GM19452 (cell line): ENCODE measurements around the gene FCN2.
"Not testable (repeated sequence)": the region's sequence is repeated elsewhere in the genome, so short reads cannot be mapped to it uniquely, and the experiment has no call there.

Experiments used
- ATAC-seq: cut with Tn5 transposase; IDR thresholded peaks from one replicate; pipeline ENCODE4 v1.9.1; 2021; ENCODE audit not compliant: unreplicated experiment

The FCN2 gene

DNA sequence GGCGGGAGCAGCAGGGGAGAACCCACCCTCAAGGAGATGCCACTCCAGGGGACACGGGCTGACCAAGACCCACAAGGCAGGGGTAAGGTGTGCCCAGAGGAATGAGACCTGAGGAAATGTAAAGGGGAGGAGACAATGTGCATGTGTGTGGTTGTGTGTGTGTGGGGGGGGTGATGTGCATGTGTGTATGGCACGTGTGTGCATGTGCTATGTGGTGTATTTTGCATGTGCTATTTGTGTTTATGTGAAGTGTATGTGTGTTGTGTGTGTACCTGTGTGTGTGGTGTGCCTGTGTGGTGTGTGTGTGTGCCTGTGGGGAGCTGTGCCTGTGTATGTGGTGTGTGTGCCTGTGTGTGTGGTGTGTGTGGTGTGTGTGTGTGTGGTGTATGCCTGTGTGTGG is 33.5 kb upstream of the FCN2 start:
- ATAC-seq: no peak

DNA sequence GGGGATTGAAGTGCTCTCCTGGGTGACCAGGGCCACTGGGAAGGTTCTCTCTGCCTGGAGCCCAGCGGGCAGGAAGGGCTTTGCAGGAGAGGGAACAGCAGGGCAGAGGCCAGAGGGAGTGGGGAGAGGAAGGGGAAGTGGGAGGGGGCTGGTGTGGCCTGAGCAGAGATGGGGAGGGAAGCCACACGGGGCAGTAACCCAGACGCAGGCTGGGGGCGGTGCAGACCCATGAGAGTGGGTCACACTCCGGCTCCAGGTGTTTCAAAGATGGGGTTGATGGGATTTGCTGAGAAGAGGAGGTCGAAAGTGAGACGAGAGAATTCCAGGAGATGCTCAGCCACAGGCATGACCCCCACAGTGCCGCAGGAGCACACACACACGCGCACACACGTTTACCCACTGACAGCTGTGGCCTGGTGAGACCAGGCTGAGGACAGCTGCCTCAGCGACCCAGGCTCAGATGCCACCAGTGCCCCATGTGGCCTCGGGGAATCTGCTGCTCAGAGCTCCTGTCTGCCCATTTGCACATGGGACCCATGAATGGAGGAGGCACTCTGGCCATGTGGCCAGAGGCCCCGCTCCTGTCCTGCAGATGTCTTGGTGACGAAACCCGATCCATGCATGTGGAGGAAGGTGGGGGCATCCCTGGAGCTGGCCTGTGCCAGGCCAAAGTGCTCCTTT is 32.7 kb upstream of the FCN2 start:
- no peak for ATAC-seq

DNA sequence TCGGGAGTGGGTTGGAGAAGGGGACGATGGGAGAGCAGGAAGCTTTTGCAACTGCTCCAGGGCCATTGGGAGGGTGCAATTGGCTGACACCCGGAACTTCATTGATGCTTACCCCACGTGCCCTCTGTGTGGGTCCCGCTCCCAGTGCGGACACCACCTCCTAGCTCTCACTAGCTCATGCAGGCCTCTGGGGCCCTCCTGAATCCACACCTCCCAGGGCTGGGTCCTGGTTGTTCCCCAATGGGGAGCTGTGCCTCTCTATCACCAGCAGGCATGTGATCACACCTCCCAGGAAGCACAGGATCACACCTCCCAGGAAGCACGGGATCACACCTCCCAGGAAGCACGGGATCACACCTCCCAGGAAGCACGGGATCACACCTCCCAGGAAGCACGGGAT is 32.1 kb upstream of the FCN2 start:
- no peak for ATAC-seq

- no peak for ATAC-seq
Measured at GRCh38 chr9:134850611-134851010, 30.0 kb upstream of the FCN2 start.

DNA sequence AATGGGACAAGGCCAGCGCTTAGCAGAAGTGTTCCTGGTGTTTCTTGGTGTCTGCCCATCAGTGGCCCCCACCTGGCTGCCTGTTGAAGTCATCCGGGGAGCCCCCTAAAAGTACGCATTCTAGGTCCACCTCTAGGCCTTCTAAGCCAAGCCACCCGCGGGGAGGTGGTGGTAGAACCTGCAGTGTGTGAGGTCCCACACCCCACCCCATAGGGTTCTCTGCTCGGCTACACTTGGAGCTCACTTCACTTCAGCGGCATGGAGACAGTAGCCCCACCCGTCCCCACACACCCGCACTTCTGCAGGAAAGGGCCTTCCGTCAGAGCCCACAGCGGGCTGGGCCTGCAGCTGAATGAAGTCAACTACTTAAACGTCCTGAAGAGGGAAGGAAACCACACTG is 29.6 kb upstream of the FCN2 start:
- no peak for ATAC-seq

DNA sequence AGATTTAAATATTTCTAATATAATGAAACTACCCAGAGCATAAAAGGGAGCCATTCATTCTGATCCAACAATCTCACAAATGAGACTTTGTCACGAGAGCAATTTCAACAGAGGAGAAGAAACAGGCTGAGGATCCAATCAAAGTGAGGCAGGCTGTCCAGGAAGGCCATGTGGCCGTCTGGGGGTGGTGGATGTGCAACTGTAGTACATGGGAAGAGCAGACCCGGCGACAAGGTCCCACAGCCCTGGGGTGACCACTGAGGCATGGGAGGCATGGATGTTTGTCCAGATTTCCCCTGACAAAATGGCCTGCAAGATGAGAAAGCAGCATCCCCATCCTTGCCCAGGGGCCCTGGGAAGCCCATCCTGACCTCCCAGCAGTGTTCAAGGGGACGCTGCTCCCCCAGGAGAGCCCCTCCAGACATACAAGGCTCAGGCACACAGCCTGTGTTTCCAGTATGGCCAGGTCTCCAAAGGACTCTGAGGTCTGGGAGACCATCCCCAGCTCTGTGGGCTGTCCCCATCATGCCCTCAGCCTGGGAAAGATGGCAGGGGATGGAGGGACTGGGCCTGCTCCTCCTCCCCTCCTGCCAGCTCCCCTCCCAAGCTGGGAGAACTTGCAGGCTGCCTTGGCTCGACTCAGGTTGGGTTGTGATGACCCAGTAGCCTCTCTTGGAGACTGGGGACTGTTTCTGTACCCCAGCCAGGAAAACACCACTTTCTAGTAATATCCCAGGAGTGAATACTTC is 27.5 kb upstream of the FCN2 start:
- ATAC-seq: no peak

- no peak for ATAC-seq
Measured at GRCh38 chr9:134853893-134854292, 26.7 kb upstream of the FCN2 start.

DNA sequence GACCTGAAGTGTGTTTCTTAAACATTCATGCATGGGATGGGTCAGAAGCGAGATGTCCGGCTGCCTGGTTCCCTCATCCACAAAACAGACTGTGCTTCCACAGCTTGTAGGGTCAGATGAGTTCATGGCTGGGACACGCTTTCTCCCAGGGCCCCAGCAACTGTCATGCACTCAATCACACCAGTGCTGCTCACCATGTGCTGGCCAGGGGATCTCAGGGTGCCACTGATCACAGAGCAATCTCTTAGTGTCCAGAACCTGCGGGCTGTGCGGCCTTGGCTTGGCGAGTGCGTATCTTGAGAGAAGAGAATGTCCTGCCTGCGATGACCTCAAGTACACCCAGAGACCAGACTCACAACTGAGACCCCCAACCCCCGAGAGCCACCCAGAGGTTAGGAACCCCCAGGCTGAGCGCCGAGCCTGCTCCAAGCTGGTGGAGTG is 26.0 kb upstream of the FCN2 start:
- no peak for ATAC-seq

- ATAC-seq: no peak
Measured at GRCh38 chr9:134855231-134855899, 25.2 kb upstream of the FCN2 start.

- ATAC-seq: no peak
Measured at GRCh38 chr9:134855900-134856377, 24.7 kb upstream of the FCN2 start.

DNA sequence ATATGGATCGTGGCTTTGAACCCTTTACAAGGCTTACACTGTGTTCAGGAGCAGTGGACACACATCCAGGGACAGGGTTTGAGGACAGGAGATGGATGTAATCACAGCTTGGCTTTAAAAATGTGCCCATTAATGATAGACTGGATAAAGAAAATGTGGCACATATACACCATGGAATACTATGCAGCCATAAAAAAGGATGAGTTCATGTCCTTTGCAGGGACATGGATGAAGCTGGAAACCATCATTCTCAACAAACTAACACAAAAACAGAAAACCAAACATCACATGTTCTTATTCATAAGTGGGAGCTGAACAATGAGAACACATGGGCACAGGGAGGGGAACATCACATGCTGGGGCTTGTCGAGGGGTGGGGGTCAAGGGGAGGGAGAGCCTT is 23.2 kb upstream of the FCN2 start:
- ATAC-seq: not testable (repeated sequence)

DNA sequence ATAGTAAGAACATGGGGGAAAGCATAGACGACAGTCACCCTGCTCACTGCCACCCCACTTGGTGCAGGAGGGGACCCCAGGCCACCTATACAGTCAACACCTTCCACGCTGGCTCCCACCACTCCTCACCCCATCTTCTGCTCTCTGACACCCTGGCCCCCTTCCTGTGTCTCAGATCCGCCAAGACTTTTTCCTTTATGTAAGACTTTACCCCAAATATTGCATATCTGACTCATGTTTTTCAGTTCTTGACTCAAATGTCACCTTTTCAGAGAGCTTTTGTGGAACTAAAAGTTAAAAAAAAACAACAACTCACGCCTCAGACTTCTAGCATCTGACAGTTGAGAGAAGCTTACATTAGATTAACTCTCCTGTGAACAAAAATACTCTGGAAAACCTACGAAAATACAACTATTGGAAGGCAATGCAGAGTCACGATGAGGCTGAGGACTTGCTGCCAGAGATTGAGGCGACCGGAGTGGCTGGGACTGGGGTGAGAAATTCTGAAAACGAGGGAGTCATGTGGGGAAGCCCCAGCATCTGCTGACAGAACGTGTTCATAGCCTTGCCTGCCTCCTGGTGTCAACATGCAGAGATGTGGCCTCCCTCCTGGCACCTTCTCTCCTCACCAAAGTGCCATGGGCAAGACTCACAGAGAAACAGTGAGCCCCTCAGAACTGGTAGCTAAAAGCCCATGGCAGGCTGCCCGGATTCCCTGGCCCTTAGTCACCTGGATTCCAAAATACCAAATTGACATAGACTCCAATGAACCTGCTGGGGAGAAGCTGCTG is 22.4 kb upstream of the FCN2 start:
- ATAC-seq: peak; percentile 81

- no peak for ATAC-seq
Measured at GRCh38 chr9:134860510-134860909, 20.1 kb upstream of the FCN2 start.

DNA sequence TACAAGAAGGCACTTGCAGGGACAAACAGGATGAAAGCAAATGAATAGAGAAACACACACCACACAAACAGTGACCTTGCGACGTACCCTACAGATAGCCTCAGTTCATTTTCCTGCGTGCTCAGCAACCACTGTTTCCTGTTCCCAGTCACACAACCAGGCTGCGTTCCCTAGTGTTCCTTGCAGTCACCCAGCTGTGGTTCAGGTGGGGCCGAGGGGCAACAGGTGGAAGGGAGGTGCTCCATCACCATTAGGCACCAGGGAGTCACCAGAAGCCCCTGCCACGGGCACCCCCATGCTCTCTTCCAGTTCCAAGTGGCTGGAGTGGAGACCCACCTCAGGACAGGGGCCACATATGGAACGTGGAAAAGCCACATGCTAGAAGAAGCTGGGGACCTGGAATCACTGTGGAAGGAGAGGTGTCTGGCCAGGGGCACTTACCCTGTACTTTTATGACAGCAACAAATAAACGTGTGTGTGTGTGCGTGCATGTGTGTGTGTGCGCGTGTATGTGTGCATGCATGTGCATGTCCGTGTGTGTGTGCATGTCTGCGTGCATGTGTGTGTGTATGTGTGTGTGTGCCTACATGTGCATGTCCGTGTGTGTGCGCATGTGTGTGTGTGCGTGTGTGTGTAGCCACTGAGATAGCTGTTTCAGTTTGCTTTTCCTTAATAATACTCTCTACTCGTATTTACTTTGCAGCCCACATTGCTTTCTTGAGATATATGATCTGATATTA is 18.8 kb upstream of the FCN2 start:
- ATAC-seq: no peak

DNA sequence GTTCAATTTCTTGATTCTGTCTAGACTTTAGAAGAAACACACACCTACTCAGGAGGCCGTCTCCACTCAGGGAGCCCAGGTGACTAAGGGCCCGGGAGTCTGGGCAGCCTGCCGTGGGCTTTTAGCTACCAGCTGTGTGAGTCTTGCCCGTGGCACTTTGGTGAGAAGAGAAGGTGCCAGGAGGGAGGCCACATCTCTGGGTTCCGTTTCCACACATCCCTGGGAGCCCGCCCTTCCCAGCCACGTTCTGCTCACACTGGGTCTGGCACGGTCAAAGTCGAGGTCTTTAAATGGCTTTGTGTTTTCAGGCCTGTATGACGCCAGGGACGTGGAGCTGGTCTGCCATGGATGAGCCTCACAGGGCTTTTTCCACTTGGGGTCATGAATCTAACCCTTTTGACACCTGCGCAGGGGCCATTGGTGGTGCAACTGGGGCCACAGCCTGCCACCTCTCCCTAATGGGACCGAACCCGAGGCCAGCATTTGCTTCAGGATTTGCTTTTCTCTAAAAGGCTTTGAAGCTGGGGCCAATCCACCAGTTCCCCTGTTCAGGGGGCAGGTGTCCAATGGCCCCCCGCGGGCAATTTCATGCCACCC is 17.2 kb upstream of the FCN2 start:
- ATAC-seq: no peak

GRCh38 chr9:134863941-134864820 is 16.4 kb upstream of the FCN2 start:
- no peak for ATAC-seq

GRCh38 chr9:134864821-134865190 is 15.8 kb upstream of the FCN2 start:
- no peak for ATAC-seq

DNA sequence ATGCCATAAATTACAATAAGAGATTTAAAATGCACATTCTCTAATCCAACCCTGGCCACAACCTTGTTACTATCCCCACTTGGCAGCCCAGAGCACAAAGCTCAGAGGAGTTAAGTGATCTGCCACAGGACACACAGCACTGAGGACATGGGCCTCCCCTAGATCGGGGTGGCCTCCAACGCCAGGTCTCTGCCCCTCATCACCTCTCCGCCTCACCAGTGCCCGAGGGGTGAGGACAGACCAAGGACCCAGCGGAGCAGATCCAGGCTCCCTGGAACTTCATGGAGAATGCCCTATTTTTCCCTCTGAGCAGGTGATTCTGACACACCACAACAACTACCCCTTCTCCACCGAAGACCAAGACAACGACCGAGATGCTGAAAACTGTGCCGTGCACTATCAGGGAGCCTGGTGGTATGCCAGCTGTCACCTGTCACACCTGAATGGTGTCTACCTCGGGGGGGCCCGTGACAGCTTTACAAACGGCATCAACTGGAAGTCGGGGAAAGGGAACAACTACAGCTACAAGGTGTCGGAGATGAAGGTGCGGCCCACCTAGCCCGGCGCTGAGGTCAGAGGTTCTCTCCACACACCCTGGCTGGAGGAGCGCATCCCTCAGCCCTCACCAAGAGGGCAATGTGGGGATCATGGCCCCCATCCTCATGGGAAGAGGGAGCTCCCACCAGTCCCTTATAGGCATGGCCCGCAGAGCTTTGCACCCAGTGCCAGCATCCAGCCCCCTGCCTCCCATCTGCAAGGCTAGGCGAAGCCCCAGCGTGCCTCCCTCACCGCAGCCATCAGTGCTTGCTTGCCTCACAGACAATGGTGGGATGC is 12.5 kb upstream of the FCN2 start:
- no peak for ATAC-seq
